IPS DF 4.7 (cell line): Measurements from ENCODE around the gene C19orf85.
"Not testable (repeated sequence)": the region's sequence is repeated elsewhere in the genome, so short reads cannot be mapped to it uniquely, and the experiment has no call there.

Experiments
- DNase-seq: peaks from one replicate; pipeline ENCODE4 v3.0.0-alpha.2; 2013; ENCODE audit warnings: low spot score; ENCODE audit errors: extremely low read depth

Gene C19orf85

DNA sequence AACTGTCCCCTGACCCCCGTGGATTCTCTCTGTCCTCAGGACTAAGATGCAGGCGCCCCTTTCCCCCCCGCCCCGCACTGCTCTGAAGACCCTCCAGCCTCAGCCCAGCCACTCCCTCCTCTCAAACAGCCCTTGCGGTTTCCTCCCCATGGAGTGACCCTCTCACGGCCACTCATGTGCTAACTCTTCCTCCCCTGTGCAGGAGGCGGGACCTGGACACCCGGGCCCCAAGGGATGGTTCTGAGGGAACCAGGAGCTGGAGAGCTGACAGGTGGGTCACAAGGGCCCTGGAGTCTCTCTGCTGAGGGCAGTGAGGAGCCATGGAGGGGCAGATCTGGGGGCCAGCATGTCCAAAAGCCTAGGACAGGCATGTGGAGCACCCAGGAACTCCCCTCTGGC, 5.0 kb downstream of the C19orf85 start:
- DNase-seq, result no peak

DNA sequence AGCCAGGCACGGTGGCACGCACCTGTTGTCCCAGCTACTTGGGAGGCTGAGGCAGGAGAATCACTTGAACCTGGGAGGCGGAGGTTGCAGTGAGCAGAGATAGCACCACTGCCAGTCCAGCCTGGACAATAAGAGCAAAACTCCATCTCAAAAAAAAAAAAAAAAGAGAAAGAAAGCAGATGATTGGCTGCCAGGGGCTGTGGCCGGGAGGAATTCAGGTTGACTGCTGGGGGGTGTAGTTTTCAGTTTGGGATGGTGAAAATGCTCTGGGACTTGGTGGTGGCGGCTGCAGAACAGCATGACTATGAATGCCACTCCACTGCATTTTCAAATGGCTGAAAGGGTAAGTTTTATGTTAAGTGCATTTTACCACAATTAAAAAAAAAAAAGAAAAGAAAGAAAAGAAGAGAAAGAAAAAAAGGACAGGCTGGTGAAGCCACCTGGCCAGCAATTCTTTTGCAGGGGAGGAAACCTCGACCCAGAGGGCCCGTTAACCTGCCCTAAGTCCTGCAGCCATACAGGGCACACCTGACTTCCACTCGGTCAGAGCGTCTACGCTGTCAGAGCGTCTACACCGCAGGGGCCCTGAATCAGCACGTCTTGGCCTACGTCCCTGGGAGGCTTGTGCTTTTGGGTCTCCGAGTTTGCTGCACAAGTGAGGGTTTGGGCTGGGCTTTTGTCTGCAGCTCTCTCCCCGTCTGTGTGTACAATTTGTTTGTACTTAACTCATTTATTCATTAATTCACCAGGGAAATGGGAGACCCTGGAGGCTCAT, 6.7 kb downstream of the C19orf85 start:
- no peak for DNase-seq

DNA sequence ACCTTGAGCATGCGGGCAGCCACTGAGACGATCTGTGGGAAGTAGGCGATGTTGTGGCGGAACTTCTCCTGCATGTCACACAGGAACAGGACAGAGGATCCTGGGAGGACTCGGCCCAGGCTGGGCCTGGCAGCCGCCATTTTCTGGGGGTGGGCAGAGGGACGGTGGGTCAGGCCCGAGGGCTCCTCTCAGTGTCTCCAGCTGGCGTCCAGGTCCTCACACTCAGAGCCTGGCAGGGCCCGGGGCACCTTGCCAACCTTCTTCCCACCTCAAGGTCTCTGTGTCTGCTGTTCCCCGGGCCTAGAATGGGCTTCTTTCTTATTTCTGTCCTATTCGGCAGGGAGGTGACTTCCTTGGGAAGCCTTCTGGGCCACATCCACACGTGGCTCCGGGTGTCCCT, 8.2 kb downstream of the C19orf85 start:
- no peak for DNase-seq

DNA sequence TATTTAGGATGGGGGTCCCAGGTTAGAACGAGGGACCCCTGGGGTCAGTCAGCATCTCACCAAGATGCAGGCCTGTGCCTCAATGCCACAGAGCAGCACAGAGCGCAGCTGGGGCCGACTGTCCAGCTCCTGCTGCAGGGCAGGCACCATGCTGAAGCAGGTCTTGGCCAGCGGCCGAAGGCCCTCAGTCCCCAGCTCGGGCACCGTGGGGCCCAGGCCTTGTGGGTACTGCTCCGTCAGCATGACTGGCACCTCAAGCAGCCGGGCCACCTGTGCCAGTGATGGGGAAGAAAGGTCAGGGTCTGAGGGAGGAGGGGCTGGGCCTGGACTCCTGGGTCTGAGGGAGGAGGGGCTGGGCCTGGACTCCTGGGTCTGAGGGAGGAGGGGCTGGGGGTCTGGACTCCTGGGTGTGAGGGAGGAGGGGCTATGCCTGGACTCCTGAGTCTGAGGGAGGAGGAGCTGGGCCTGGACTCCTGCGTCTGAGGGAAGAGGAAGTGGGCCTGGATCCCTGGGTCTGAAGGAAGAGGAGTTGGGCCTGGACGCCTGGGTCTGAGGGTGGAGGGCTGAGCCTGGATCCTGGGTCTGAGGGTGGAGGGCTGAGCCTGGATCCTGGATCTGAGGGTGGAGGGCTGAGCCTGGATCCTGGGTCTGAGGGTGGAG, 8.8 kb downstream of the C19orf85 start:
- DNase-seq, result no peak

DNA sequence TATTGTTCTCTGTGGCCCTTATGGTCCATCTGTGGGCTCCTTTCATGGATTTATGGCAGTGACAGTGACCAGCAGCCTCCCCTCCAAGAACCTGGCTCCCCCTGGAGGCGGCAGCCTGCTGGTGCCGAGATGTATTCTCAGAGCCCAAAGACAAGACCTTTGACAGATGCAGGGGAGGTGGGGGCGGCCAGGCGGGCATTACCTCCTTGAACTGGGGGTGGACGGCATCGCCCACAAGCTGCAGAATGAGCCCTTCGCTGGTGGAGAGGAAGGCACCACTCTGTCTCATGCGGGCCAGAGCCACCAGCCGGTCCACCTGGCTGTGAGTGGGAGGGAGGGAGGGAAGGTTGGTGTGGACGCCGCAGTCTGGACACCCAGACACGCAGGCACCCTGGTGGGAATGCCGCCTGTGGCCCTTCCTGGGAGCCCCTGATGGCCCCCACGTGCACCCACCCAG, 9.7 kb downstream of the C19orf85 start:
- no peak for DNase-seq

- DNase-seq, result no peak
Measured at GRCh38 chr19:55453511-55454260, 10.9 kb downstream of the C19orf85 start.

GRCh38 chr19:55452749-55453346, 11.7 kb downstream of the C19orf85 start:
- no peak for DNase-seq

GRCh38 chr19:55451965-55452748, 12.4 kb downstream of the C19orf85 start:
- DNase-seq, result no peak

DNA sequence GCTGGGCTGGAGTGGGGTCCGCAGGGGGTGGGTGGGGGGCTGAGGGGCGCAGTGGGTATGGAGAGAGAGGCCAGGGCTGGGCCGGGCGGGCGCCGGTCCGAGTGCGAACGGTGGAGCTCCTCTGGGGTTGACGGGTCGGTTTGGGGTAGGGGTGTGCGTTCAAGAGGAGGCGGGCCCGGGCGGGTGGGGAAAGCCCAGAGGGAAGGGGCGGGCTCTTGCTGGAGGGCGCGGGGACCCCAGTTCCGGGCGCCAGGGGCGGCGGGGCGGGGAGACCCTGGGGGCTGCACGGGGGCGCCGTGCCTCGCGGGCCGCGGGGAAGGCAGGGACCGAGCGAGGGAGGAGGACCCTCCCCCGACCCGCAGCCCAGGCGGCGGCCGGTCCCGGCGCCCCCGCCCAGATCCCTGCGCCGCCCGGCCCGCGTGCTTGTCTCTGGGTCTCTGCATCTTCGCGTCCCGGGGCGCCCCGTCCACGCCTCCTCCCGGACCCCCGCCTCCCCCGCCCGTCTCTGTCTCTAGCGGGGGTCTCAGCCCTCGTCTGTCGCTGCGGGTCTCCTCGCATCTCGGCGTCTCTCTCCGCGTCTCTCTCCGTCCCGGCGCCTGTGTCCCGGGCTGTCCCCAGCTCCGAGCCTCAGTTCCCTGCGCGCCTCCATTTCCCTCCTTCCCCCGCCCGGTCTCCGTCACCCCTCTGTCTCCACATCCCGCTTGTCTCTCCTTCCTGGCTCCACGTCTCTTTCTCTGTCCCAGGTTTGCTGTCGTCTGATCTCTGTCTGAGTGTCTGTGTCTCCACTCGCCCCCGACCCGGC, 13.2 kb downstream of the C19orf85 start:
- DNase-seq, result no peak

DNA sequence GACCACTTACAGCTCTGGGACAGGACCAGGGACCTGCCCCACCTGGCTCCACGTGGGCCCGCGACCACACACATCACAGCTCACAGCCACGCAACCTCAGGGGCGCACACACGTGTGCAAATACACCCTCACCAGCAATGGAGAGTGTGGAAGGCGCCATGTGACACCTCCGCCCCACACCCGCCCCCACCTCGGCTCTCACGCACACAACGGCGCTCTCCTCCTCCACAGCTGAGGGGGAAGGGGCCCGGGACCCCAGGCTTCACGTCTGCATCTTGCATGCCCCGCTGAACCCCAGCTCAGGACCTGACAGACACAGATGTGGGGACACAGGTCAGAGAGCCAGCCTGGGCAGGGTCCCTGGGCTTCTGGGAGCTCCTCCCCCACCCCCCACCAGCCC, 15.1 kb downstream of the C19orf85 start:
- no peak for DNase-seq

DNA sequence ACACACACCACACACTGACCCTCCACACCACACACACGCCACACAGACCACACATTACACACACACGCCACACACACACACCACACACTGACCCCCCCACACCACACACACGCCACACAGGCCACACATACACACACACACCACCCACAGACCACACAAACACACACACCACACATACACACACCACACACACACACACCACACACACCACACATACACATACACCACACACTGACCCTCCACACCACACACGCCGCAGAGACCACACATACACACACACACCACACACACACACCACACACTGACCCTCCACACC, 16.4 kb downstream of the C19orf85 start:
- not testable (repeated sequence) for DNase-seq

GRCh38 chr19:55447421-55448174, 17.0 kb downstream of the C19orf85 start:
- DNase-seq, result no peak

GRCh38 chr19:55446060-55446459, 18.5 kb downstream of the C19orf85 start:
- DNase-seq, result no peak

DNA sequence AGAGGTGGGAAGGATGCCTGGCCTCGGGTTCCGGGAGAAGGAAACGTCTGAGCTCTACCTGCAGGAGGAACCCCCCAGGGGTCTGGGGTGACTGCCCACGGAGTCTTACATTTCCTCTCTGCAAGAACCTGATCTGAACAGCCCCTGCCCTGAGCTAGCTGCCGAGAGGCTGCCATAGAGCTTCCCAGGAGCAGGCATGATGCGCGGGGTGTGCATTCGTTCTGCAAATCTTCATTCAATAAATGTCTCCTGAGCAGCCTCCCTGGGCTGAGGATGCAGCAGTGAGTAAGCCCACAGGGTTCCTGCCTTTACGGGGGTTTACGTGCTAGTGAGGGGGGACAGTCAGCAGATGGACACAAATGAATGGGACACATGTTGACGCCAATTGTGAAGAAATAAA, 19.9 kb downstream of the C19orf85 start:
- DNase-seq, result no peak

DNA sequence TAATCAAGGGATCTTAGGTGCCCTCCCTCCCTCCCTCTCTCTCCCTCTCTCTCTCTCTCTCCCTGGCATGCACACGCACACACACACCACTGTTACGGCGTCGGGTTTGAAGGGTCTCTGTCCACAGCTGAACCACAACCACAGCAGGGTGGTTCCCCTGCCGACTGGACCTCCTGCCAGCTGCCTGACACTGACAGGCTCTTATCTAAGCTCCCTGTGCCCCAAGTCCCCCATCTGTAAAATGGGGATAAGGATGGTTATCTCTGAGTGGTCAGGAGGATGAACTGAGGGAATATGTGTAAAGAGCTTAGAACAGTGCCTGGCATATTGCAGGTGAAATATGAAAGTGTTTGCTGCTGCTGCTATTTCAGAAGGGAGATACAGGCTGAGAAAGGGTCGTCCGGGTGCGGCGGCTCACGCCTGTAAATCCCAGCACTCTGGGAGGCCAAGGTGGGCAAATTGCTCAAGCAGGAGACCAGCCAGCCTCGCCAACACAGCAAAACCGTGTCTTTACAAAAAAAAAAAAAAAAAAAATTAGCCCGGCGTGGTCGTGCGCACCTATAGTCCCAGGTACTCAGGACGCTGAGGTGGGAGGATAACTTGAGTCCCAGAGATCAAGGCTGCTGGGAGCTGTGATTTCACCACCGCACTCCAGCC, 20.6 kb downstream of the C19orf85 start:
- no peak for DNase-seq

GRCh38 chr19:55443045-55443823, 21.3 kb downstream of the C19orf85 start, which contains the start of gene SHISA7:
SHISA7 (minus strand) TSS chr19:55443300; CDS start chr19:55442863, 437 bp downstream.
- DNase-seq, result no peak

DNA sequence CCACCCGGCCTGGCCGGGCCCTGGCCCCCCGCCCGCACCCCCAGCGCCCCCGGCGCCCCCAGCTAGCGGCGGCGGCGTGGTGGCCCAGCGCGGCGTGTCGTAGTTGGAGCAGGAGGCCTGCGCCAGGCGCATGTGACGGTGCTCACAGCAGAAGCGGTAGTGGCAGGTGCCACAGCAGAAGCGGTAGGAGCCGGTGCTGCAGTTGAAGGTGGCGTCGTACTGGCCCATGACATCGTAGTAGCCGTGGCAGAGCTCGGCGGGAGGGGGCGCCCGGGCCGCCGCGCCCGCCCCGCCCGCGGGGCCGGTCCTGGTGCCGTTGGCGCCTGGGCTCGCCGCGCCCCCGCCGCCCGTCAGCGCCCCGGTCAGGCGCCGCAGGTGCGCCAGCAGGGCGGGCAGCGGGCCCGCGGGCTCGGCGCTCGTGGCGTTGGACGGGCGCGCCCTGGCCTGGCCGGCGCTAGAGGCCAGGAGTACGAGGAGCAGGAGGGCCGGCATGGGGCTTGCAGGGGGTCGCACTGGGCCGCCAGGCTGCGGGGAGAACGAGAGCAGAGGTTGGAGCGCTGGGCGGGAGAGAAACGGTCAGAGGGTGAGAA, 22.1 kb downstream of the C19orf85 start:
- DNase-seq, result no peak
